Left cardiac atrium (tissue), 4 donors: ENCODE data around the gene GRIN2A. TPM values are rescaled to one million over a fixed set of nuclear protein-coding genes. Genes with fewer than 3 reads are reported as not detected.

Source experiments
- ATAC-seq, 2 donors: fragments of 200-7000 bp; cut with Tn5 transposase; one replicate each; pipeline ENCODE4 v1.9.1; 2020; ENCODE audit warnings: mild to moderate bottlenecking in 2 of 2, moderate library complexity in 2 of 2
- DNase-seq: peaks from one replicate; pipeline ENCODE4 v3.0.0-alpha.2; 2020
- intact Hi-C, 2 donors: fragments of 100-400 bp; cut with DNase I; formaldehyde crosslinking; loops; one replicate each; pipeline versions ENCODE4 v1.14.1 to v1.15.1; 2022 to 2023
- total RNA-seq, 2 donors: library from RNA; stranded (reverse); fragmentation: NEBNext Ultra II Directional; extraction: Animal tissue kit (Norgen Biotek cat#: 25700); gene quantifications; one replicate each; pipeline ENCODE4 v1.2.1, GENCODE V29; 2021
- donor health status: DM: no; HTN: yes; CAD: no.
- donor health status: DM: no; HTN: yes; CAD: no; lungs with severe emphysema.
- donor health status: DM: yes; HTN: yes; CAD: no.
- donor health status: Dilated cardiomyopathy.

The GRIN2A gene
- total RNA-seq, 2 donors from 2014 or later: 2.0 to 6.5 TPM

GRCh38 chr16:9953908-9954570, 228.2 kb downstream of the GRIN2A start:
- intact Hi-C loops: no loop called here
- DNase-seq: no peak
- ATAC-seq: peak in 1 of 2 donors; percentile 35

- intact Hi-C loops: no loop called here
- no peak for DNase-seq
- no peak for ATAC-seq
These were observed 231.6 kb downstream of the GRIN2A start for GRCh38 chr16:9950658-9951057.

- DNase-seq (no peak), ATAC-seq (no peak)
- intact Hi-C loops: no loop called here
These were observed 232.8 kb downstream of the GRIN2A start for GRCh38 chr16:9949396-9949795.

GRCh38 chr16:9948933-9949332, 233.3 kb downstream of the GRIN2A start:
- ATAC-seq (no peak), DNase-seq (no peak)
- intact Hi-C loops: no loop called here

- ATAC-seq (no peak), DNase-seq (no peak)
These were observed 236.1 kb downstream of the GRIN2A start for GRCh38 chr16:9946022-9946720.

GRCh38 chr16:9943121-9943520, 239.1 kb downstream of the GRIN2A start:
- DNase-seq: no peak
- intact Hi-C loops: no loop called here
- ATAC-seq: no peak

More at GRCh38 chr16:9946022-9946720, 236.1 kb downstream of the GRIN2A start:
- intact Hi-C loops: no loop called here

- DNase-seq: no peak
- intact Hi-C loops: no loop called here
- no peak for ATAC-seq
These were observed 241.0 kb downstream of the GRIN2A start for GRCh38 chr16:9941245-9941644.

- peak; percentile 53 to 76 for ATAC-seq
- intact Hi-C loops: no loop called here
- DNase-seq: peak; percentile 53
These were observed 247.3 kb downstream of the GRIN2A start for GRCh38 chr16:9934723-9935508.

GRCh38 chr16:9932919-9933653, 249.1 kb downstream of the GRIN2A start:
- intact Hi-C loops: no loop called here
- ATAC-seq (no peak), DNase-seq (no peak)

GRCh38 chr16:9932000-9932399, 250.2 kb downstream of the GRIN2A start:
- no peak for DNase-seq
- intact Hi-C loops: no loop called here
- no peak for ATAC-seq

- no peak for ATAC-seq
- intact Hi-C loops: no loop called here
- DNase-seq: no peak
These were observed 252.4 kb downstream of the GRIN2A start for GRCh38 chr16:9929836-9930235.

- ATAC-seq: no peak
- DNase-seq: no peak
- intact Hi-C loops: no loop called here
These were observed 252.9 kb downstream of the GRIN2A start for GRCh38 chr16:9929313-9929712.

- intact Hi-C loops: no loop called here
- ATAC-seq (no peak), DNase-seq (no peak)
These were observed 259.8 kb downstream of the GRIN2A start for GRCh38 chr16:9922441-9922840.

GRCh38 chr16:9921997-9922396, 260.2 kb downstream of the GRIN2A start:
- intact Hi-C loops: no loop called here
- DNase-seq: no peak
- ATAC-seq: no peak

GRCh38 chr16:9919460-9919859, 262.8 kb downstream of the GRIN2A start:
- intact Hi-C loops: no loop called here
- DNase-seq: no peak

GRCh38 chr16:9917691-9918090, 264.5 kb downstream of the GRIN2A start:
- DNase-seq (no peak), ATAC-seq (no peak)
- intact Hi-C loops: no loop called here

More at GRCh38 chr16:9919460-9919859, 262.8 kb downstream of the GRIN2A start:
- ATAC-seq: no peak

GRCh38 chr16:9913604-9914326, 268.5 kb downstream of the GRIN2A start:
- DNase-seq (no peak), ATAC-seq (peak; percentile 47 to 52)
- intact Hi-C loops: no loop called here

GRCh38 chr16:9911989-9912388, 270.2 kb downstream of the GRIN2A start:
- intact Hi-C loops: no loop called here
- DNase-seq: no peak
- no peak for ATAC-seq

- intact Hi-C loops: no loop called here
- no peak for DNase-seq
- no peak for ATAC-seq
These were observed 271.0 kb downstream of the GRIN2A start for GRCh38 chr16:9911231-9911630.
